ENCODE results near the gene UBE2L5. TPM values are rescaled to one million over a fixed set of nuclear protein-coding genes. Genes with fewer than 3 reads are reported as not detected.

Gene UBE2L5
- not detected in 2 replicates for total RNA-seq

DNA sequence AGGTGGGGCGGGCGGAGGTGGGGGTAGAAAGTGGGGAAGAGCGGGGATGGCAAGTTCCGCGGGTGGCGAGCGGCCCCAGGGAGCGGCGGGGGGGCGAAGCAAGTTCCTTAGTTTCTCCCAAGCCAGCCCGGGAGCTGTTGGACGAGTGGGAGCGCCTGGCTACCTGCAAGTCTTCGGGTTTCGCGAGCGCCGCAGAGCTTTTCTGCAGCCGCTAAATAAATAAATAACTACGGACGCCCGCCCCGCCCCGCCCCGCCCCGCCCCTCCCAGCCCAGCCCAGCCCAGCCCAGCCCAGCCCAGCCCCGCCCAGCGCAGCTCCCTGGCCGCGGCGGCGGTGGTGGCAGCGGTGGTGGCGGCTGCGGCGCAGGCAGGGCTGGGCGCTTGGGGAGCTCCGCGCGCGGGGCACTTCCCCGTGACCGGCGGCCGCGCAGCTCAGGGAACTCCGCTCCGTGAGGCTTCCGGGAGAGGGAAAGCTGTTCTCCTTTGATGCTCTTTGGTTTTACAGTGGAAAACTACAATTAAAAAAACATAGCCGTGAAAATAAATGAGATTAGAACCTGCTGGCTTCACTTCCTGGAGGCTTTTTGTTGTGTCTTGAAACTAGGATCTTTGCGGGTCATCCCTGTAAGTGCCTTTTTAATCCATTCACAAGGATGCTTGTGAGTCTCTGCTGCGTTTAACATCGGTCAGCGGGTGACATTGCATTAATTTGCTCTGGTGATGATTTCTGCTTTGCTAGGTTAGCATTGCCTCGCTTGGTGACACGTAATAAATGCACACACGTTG is at the start of gene UBE2L5:
Gene UBE2L5, plus strand, starts transcription at position 440 of the 786 bp plus-strand sequence. CDS start 5,498 bp downstream, outside the sequence.
- peak within 1 kb of the TSS; percentile 66 for H3K4me3 ChIP-seq (ENCODE audit: low read depth, low read length)
- no peak for DNase-seq (ENCODE audit: low read depth)
- TF ChIP-seq CTCF (conservative IDR thresholded peaks at IDR 0.05; ENCODE audit: low read depth, low read length): no peak

GRCh38 chr13:30373727-30374126 is 48.6 kb upstream of the UBE2L5 start:
- no peak for DNase-seq (ENCODE audit: low read depth)
- no peak for TF ChIP-seq CTCF (conservative IDR thresholded peaks at IDR 0.05; ENCODE audit: low read depth, low read length)
- H3K4me3 ChIP-seq (ENCODE audit: low read depth, low read length): no peak overlapping the region

GRCh38 chr13:30375265-30375835 is 46.9 kb upstream of the UBE2L5 start:
- no peak for DNase-seq (ENCODE audit: low read depth)
- no peak for TF ChIP-seq CTCF (conservative IDR thresholded peaks at IDR 0.05; ENCODE audit: low read depth, low read length)

DNA sequence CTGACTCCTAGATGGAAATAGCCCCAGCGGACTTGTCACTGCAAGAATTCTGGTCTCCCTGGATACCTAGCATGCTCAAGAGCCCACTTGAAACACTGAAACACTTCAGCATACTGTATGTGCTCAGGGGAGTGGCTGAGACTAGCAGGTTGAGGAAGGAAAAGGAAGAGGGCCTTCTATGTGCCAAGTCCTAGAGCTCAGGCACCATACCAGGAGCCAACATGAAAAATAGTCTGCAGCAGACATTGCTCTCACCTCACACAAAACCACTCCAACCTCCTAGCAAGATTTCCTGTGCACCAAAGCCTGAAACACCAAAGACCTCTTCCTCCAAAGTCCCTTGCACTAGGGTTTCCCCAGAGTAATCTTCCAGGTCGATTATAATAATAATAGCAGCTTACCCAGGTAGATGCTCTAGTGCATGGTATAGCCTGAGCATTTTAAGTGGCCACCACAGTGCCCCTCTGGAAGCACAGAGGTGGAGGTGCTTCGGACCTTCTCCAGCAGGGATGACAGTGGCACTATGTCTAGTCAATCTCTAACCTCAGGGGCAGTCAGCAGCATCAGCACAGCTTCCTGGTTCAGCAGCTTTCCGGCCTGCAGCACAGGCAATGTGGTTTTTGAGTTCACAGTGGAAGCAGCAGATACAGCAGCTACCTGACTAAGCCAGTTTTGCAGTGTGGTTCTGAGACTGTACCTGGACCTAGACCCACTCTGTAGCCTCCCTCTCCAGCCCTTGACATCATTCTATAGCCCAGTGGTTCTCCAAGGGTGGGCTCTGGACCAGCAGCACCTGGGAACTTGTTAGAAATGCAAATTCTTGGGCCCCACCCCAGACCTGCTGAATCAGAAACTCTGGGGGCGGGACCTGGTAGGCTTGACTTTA is 45.6 kb upstream of the UBE2L5 start:
- TF ChIP-seq CTCF (conservative IDR thresholded peaks at IDR 0.05; ENCODE audit: low read depth, low read length): no peak
- no peak for DNase-seq (ENCODE audit: low read depth)
- H3K4me3 ChIP-seq (ENCODE audit: low read depth, low read length): no peak overlapping the region

More at GRCh38 chr13:30375265-30375835, 46.9 kb upstream of the UBE2L5 start:
- H3K4me3 ChIP-seq (ENCODE audit: low read depth, low read length): no peak overlapping the region

DNA sequence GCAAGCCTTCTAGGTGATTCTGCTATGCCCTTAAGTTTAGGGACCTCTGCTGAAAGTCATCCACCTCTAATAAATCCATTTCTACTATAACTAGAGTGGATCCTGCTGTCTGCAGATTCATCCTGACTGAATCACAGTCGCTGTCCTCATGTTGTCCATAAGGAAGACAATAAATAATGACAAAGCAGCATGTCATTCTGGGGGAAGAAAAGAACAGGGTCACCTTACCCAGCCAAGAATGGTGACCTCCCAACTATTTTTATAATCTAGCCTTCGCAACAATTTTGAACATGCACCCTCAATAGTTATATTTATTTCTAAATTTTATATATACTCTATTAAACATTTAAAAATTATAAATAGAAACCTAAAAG is 45.0 kb upstream of the UBE2L5 start:
- H3K4me3 ChIP-seq (ENCODE audit: low read depth, low read length): no peak overlapping the region
- TF ChIP-seq CTCF (conservative IDR thresholded peaks at IDR 0.05; ENCODE audit: low read depth, low read length): no peak
- DNase-seq (ENCODE audit: low read depth): no peak

GRCh38 chr13:30378191-30378590 is 44.1 kb upstream of the UBE2L5 start:
- no peak for TF ChIP-seq CTCF (conservative IDR thresholded peaks at IDR 0.05; ENCODE audit: low read depth, low read length)
- DNase-seq (ENCODE audit: low read depth): no peak
- no peak overlapping the region for H3K4me3 ChIP-seq (ENCODE audit: low read depth, low read length)

Measured in epithelial cell of proximal tubule (primary cell).